ENCODE results near the gene GATA1.

Gene GATA1

DNA sequence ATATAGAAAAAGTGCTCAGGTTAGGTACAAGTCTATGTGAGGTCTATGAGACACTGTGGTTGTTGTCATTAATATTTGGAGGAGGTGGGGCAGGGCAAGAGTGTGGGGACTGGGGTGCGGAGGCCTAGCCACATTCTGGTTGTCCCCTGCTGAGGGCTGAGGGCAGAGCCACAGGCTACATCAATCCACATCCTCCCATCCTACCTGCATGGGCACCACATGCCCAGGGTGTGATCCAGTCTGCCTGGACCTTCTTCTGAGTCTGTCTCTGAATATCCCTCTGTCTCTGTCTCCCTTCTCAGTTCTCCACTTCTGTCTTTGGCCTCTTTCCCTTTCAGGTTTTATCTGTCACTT is 1.2 kb upstream of the GATA1 start:
- no peak for DNase-seq (ENCODE audit: low spot score)

DNA sequence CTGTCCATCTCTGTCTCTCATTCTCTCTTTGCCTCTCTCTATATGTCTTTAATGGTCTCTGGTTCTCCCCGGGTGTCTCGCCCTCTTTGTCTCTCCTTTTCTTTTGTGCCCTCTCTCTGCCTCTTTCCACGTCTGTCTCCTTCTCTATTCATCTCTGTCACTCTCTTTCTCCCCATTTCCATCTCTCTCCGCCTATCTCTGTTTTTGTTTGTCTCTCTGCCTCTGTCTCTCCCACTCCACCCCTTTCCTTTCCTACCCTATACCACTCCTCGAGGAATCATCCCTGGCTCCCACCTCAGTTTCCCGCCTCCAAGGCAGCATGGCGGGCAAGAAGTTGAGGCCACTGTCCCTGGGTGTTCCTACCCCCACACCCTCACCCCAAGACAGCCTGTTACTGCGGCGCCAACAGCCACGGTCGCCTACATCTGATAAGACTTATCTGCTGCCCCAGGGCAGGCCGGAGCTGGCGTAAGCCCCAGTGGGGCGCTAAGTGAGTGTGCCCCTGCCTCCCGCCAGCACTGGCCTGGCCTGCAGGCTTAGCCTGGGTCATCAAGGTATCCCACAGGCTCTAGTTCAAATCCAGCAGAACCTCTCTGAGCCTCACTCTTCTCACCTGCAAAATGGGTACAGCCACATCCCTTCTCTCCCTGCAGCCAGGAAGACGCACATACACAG is 713 bp upstream of the GATA1 start:
- no peak for DNase-seq (ENCODE audit: low spot score)

GRCh38 chrX:48786825-48787504 is 575 bp downstream of the GATA1 start:
- no peak for DNase-seq (ENCODE audit: low spot score)

DNA sequence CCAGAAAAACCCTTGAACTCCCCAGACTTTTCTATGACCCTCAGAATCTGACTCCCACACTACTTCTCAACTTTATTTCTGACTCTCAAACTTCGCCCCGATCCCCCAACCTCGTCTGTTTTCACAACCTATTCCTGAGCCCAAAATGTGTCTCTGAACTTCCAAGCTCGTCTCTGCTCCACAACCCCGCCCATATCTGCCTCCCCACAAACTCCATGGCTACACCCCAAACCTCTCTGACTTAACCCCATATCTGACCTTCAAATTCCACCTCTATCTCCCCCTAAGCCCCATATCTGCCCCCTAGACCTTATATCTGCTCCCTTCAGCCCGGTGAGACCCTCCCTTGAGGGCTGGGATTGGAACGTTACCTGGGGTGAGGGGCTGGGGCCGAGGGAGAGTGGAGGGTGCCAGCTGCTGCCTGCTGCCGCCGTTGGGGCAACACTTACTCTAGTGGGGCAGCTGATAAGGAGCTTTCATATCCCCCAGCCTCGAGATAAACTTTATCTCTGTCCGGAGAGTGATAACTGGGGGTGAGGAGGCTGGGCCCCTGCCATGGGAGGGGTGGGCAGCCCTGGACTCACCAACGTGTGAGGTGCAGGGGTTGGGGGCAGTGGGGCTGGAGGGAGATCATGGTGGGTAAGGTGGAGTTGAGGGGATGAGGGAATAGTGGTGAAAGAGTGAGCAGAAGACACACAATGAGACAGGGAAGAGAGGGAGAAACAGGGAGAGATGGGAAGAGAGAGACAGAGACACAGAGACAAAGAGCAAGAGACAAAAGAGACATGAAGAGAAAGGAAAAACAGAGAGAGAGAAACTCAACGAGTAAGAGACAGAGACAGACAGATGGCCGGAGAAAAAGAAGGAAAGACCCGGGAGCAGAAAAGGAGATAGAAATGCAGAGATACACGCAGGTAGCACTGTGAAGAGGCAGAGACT is 1.4 kb downstream of the GATA1 start:
- no peak for DNase-seq (ENCODE audit: low spot score)

GRCh38 chrX:48789366-48790220 is 3.2 kb downstream of the GATA1 start:
- DNase-seq (ENCODE audit: low spot score): no peak

- DNase-seq (ENCODE audit: low spot score): no peak
Observed at GRCh38 chrX:48790477-48790876, 4.1 kb downstream of the GATA1 start.

DNA sequence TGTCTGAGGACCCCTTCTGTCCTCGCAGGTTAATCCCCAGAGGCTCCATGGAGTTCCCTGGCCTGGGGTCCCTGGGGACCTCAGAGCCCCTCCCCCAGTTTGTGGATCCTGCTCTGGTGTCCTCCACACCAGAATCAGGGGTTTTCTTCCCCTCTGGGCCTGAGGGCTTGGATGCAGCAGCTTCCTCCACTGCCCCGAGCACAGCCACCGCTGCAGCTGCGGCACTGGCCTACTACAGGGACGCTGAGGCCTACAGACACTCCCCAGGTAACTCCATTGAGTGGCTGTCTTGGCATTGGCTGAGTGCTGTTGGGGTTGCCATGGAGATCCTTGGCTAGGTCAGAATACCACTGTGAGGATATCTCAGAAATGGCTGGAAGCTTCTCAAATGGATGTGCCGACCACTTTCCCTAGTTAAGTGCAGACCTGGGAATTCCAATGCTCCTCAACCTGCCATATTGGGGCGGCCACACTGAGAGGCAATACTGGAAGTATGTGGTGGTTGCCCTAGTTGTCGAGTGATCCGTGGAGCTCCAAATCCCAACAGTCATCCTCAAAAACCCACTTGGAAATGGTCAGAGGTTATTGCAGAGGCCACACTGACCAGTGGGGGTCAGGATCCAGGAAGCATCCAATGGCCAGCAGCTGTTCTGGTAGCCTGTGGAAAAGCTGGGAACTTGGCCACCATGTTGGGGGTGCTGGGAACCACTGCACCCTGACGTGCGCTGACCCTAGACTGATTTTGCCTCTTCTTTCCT is 4.9 kb downstream of the GATA1 start:
- no peak for DNase-seq (ENCODE audit: low spot score)

- DNase-seq (ENCODE audit: low spot score): no peak
Observed at GRCh38 chrX:48792219-48792618, 5.8 kb downstream of the GATA1 start.

GRCh38 chrX:48793935-48794334 is 7.5 kb downstream of the GATA1 start:
- DNase-seq (ENCODE audit: low spot score): no peak

DNA sequence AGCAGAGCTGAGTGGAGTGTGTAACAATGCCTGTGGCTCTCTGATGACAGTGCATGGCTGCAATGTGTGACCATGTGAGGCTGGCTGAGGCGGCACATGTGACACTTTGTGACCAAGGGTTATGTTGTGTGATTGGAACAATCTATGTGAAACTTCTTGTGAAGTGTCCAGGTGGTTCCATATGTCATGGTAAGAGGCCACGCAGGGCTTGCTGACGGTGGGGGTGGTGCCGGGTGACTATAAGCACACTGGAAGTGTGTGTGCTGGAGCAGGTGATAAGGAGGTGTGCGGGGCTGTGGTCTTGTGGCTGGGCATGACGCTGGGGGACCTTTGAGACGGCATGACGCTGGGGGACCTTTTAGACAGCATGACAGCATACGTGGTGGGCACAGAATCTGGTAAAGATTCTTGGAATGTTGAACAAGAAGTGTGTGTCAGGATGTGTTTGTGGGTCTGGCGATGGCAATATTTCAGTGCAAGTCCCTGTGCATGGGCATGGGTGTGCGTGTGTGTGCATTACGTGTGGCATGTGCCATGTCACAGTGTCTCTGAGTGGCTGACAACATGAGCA is 8.0 kb downstream of the GATA1 start:
- DNase-seq (ENCODE audit: low spot score): no peak

DNA sequence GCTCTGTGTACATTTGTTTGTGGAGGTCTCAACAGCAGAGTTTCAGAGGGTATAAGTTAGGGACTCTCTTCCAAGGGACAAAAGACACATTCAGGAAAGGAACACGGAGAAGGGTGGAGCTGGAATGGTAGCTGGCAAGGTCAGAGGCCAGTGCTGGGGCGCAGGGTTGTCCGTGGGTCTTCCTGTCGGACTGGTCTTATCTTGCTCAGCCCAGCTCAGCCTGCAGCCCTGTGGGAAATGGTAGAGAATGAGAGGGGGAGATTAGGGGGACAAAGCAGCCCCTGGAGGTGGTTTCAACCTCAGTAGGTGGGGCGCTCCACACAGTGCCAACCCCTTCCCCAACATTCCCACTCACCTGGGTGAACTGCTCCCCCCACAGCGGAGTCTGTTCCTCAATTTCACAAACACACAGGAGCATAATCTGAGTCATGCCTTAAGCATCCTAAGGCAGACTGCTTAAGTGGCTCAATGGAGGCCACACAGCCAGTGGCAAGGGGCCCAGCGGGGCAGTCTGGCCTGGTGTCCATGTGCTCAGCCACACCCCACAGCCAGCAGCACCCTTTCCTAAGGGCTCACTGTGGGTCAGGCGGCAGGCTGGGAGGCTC is 8.6 kb downstream of the GATA1 start:
- DNase-seq (ENCODE audit: low spot score): no peak

DNA sequence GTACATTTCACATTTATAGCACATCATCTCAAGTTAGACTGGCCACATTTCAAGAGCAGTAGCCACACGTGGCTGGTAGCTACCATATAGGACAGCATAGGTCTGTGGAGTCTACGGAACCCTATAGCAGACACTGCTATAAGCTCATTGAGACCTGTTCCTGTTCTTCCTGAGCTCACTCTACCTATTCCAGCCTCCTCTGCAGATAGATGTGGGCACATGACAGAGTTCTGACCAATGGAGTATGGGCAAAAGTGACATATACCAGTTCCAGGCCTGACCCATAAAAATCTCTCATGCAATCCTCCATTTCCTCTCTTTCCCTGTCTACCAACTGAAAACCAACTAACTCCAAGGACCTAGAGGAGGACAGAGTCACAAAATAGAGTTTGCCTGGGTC is 11.9 kb downstream of the GATA1 start:
- DNase-seq (ENCODE audit: low spot score): no peak

DNA sequence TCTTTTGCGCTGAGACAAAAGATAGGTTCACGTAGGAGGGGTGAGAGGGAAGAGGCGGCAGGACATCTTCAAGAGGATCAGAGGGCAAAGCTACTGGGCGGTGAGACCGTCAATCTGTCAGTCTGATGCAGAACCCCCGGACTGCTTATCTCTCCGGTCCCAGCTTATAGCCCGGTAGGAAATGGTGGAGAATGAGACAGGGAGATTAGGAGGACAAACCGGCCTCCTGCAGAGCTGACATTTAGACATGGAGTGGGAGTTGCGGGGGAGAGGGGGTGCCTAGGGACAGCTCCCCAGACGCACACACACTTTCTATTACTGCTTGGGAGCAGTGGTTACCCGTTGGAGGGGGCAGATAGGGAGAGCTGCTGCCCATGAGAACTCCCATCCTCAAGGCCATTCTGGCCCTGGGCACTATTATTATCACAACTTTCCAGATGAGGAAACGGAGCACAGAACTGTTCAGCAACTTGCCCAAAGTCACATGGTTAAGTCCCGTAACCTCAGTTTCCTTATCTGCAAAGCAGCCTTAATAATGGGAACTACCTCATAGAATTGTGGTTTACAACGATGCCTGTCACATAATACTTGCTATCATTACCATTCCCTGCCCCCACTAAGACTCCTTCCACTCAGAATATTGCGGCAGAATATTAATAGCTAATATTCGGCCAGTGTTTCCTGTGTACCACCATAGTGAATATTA is 14.3 kb downstream of the GATA1 start:
- DNase-seq (ENCODE audit: low spot score): no peak

DNA sequence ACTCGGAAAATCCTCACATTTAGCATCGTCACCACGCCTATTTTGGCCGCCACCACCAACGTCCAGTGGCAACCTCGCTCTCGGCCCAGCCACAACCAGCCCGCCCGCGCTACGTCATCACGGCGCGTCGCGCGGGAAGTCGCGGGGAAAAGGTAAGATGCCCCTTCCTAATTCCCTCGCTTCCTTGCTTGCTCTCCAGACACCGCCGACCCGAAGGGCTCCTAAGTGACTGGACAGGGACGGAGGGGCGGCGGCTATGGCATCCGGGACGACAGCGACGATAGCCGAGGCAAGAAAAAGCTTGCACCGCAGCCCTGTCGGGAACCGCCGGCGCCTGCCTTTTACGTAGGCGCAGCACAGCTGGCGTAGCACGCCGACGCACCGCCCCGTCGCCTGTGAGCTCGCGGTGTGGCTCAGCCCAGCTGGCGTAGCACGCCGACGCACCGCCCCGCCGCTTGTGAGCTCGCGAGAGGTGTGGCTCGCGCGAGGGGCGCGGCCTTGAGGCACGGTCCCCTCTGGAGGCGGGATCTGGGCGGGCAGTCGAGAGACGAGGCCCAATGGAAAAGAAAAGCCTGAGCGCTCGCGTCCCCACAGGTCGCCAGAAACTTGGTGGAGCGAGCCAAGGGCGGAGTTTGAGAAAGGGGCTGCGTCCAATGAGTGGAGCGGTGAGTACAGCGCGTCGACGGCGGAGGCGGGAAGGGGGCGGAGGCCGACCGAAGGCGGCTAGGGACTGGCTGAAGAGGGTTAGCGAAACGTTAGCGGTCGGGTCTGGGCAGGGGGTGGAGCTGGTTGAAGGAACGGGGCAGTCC is 15.1 kb downstream of the GATA1 start, which contains the start of gene HDAC6:
Gene HDAC6 (plus strand): TSS at position 788 of the 809 bp plus-strand sequence. CDS start 626 bp downstream, outside the sequence.
- DNase-seq (ENCODE audit: low spot score): peak; percentile 95

- peak; percentile 72 for DNase-seq (ENCODE audit: low spot score)
Observed at GRCh38 chrX:48802089-48802904, 15.9 kb downstream of the GATA1 start.

- DNase-seq (ENCODE audit: low spot score): no peak
Observed at GRCh38 chrX:48802905-48803200, 16.5 kb downstream of the GATA1 start.

GRCh38 chrX:48806081-48806480 is 19.7 kb downstream of the GATA1 start:
- DNase-seq (ENCODE audit: low spot score): no peak

GRCh38 chrX:48813644-48814043 is 27.3 kb downstream of the GATA1 start:
- no peak for DNase-seq (ENCODE audit: low spot score)
